K562 (cell line): ENCODE data around the gene RER1. TPM values are rescaled to one million over a fixed set of nuclear protein-coding genes. Genes with fewer than 3 reads are reported as not detected.

ENCODE experiments used
- ELF1 ChIP-seq: fragments of 200-800 bp; sonication (Bioruptor generic); IDR thresholded peaks from 2 replicates; pipeline ENCODE4 v1.6.1; 2016; ENCODE audit warnings: missing genetic modification characterization, missing compliant biosample characterization
- HDAC3 ChIP-seq: fragments of 450-650 bp; IDR thresholded peaks from 2 replicates; pipeline ENCODE4 v1.6.1; 2018; ENCODE audit warnings: borderline replicate concordance, mild to moderate bottlenecking, moderate library complexity; ENCODE audit not compliant: partially characterized antibody
- KDM5B ChIP-seq: fragments of 200-600 bp; sonication (generic); IDR thresholded peaks from 2 replicates; pipeline ENCODE4 v1.6.1; 2012; ENCODE audit warnings: low read depth, mild to moderate bottlenecking, moderate library complexity, low read length, control low read depth, inconsistent platforms; ENCODE audit not compliant: insufficient replicate concordance
- MGA ChIP-seq: fragments of 450-650 bp; IDR thresholded peaks from 2 replicates; pipeline ENCODE4 v1.6.1; 2016; ENCODE audit warnings: mild to moderate bottlenecking, moderate library complexity
- NR3C1 ChIP-seq: sonication (generic); formaldehyde crosslinking; IDR thresholded peaks from 2 replicates; pipeline ENCODE4 v1.8.1; 2022; ENCODE audit warnings: missing genetic modification reagents
- THAP12 ChIP-seq: fragments of 250-450 bp; sonication (Bioruptor Pico); IDR thresholded peaks from 2 replicates; pipeline ENCODE4 v1.9.0; 2021; ENCODE audit warnings: mild to moderate bottlenecking, inconsistent platforms
- VEZF1 ChIP-seq: fragments of 200-800 bp; sonication (Bioruptor generic); IDR thresholded peaks from 2 replicates; pipeline ENCODE4 v1.6.1; 2017; ENCODE audit warnings: missing genetic modification characterization, missing compliant biosample characterization
- WHSC1 ChIP-seq: IDR thresholded peaks from one replicate; pipeline ENCODE4 v1.6.1; 2012; ENCODE audit warnings: low read length, control low read depth, inconsistent platforms
- ZNF282 ChIP-seq: sonication (generic); formaldehyde crosslinking; IDR thresholded peaks from 2 replicates; pipeline ENCODE4 v1.8.1; 2023; ENCODE audit warnings: missing genetic modification reagents
- ZNF695 ChIP-seq: fragments of 450-650 bp; formaldehyde crosslinking; IDR thresholded peaks from 2 replicates; pipeline ENCODE4 v1.4.0; 2020; ENCODE audit warnings: mild to moderate bottlenecking, moderate library complexity
- polyA plus RNA-seq, 8 experiments: library from polyadenylated mRNA; depleted of rRNA in 4 of 8; stranded (reverse) in 5 of 8; unstranded in 3 of 8; fragments of >200 nt; fragmentation: Nextera tagmentation in 2 of 8; fragmentation: Illumina TruSeq in 1 of 8; extraction: Ambion mirVana in 2 of 8; extraction: Trizol in 1 of 8; gene quantifications; 2 replicates each; pipeline versions ENCODE4 v1.2.1 to v1.2.3, GENCODE V29; 2011 to 2014; ENCODE audit warnings: inconsistent platforms in 1 of 8, missing spikeins in 1 of 8
- total RNA-seq, 7 experiments: library from RNA; depleted of rRNA in 6 of 7; stranded (reverse); fragments of >200 nt in 6 of 7; fragmentation: Illumina TruSeq in 2 of 7; extraction: Trizol in 2 of 7; gene quantifications; 2 replicates each; pipeline versions ENCODE4 v1.2.1 to v1.2.3, GENCODE V29; 2011 to 2021; ENCODE audit warnings: low replicate concordance in 1 of 7

Gene RER1
- total and polyA plus RNA-seq, 9 of the 15 experiments (the other 6 are each of a cell fraction or from before 2014, with no cell fraction given) = 19.6 to 354 (median 183) TPM

GRCh38 chr1:2412773-2413494 is 21.3 kb downstream of the RER1 start (continued):
- TF ChIP-seq ZNF282 (CRISPR knock-in tag) = peak; percentile 90; the same call in 1 of the 2 replicates
- peak; percentile 79 for TF ChIP-seq THAP12
- peak; percentile 11; the same call in 1 of the 2 replicates for TF ChIP-seq ELF1 (tag)
- peak; percentile 91; the same call in 1 of the 2 replicates for TF ChIP-seq NR3C1 (CRISPR knock-in tag)
- TF ChIP-seq MGA = peak; percentile 95
- peak; percentile 70 for TF ChIP-seq VEZF1 (CRISPR knock-in tag)
- TF ChIP-seq KDM5B = peak; percentile 76
- TF ChIP-seq WHSC1 = no peak
- no peak for TF ChIP-seq HDAC3
- no peak for TF ChIP-seq ZNF695 (CRISPR knock-in tag)
